NCI-H2107 treated with DMSO at 0.1 percent for 48 hours (cell line): ENCODE results near the gene NDN.
"Not testable (repeated sequence)": the region's sequence is repeated elsewhere in the genome, so short reads cannot be mapped to it uniquely, and the experiment has no call there.

ENCODE experiments used
- DNase-seq: peaks from one replicate; lab custom pipeline; 2025; ENCODE audit not compliant: unreplicated experiment; lab: John Stamatoyannopoulos, UW

Gene NDN, protein sequence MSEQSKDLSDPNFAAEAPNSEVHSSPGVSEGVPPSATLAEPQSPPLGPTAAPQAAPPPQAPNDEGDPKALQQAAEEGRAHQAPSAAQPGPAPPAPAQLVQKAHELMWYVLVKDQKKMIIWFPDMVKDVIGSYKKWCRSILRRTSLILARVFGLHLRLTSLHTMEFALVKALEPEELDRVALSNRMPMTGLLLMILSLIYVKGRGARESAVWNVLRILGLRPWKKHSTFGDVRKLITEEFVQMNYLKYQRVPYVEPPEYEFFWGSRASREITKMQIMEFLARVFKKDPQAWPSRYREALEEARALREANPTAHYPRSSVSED

DNA sequence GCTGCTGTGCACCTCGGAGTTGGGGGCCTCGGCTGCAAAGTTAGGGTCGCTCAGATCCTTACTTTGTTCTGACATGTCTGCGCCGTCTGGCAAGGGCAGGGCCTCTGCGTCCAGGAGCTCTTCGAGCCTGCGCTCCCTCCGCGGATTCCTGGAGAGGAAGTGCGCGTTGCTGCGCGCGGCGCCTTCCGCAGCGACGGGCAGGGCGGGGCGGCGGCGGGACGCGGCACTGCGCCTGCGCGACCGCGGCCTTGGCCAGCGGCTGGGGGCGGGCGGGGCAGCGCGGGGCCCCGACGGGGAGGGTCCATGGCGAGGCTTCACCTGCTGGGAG is at the start of gene NDN:
NDN (minus strand) TSS at position 163 of the 328 bp plus-strand sequence; CDS start at position 75, 88 bp downstream.
- no peak for DNase-seq

- no peak for DNase-seq
Measured at GRCh38 chr15:23736033-23736673, 49.0 kb upstream of the NDN start.

DNA sequence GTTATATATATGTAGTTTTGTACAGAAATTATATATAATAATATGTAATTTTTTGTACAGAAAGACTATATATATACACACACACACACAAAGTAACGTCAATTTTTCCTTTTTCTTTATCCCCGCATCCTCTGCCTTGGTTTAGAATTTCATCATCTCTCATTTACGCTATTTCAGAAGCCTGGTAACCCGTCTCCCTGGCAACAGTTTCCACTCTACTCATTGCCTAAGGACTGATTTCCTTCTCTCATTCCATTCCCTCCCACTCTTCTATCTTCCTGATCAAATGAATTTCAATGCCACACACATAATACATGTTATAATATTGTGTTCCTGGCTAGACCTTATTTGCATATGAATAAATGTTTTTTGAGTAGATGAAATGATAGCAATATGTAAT is 47.8 kb upstream of the NDN start:
- no peak for DNase-seq

DNA sequence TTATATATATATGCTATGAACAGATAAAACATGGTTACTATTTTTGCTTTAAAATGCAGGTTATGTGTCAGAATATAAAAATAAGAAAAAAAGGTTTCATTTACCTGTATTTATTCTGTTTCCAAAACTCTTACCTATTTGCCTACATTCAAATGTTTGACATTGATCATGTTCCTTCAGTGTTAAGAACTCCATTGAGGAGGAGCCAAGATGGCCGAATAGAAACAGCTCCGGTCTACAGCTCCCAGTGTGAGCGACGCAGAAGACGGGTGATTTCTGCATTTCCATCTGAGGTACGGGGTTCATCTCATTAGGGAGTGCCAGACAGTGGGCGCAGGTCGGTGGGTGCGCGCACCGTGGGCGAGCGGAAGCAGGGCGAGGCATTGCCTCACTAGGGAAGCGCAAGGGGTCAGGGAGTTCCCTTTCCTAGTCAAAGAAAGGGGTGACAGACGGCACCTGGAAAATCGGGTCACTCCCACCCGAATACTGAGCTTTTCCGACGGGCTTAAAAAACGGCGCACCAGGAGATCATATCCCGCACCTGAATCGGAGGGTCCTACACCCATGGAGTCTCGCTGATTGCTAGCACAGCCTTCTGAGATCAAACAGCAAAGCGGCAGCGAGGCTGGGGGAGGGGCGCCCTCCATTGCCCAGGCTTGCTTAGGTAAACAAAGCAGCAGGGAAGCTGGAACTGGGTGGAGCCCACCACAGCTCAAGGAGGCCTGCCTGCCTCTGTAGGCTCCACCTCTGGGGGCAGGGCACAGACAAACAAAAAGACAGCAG is 27.0 kb upstream of the NDN start:
- not testable (repeated sequence) for DNase-seq

- DNase-seq = no peak
Measured at GRCh38 chr15:23708332-23708731, 21.2 kb upstream of the NDN start.

DNA sequence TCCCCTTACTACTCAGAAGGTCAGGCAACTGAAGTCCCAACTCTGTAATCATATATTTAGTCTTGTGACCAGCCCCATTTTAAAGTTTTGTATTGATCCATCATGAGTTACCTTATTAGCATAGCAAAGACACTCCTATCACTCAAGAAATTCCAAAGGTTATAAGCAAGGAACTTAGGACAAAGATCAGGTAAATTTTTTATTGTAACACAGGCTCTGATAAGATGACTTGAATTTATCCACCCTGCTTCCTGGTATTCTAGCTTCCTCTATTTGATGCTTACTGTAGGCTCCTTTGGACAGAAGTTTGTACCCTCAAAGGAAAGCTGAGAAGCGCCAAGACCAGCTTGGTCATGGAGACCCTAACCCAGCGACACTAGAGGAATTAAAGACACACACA is 8.2 kb upstream of the NDN start:
- DNase-seq = no peak

DNA sequence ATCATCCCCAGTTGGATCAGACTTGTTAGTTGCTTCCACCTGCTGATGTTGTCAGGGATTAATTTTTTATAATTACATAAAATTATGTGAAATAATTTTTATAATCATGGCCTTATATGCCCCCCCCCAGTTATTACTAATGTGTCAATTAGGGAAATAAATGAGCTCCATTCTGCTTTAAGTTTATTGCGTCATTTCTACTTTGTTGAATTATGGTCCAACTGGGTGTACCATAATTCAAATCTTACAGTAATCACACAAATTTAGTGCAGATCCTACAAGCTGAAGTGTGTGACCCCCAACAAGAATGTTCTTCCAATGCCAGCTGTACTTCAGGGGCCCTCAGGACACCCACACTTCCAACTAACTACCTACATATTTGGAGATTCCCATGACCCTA is 7.5 kb upstream of the NDN start:
- no peak for DNase-seq

- DNase-seq = no peak
Measured at GRCh38 chr15:23690450-23690852, 3.3 kb upstream of the NDN start.

- DNase-seq = no peak
Measured at GRCh38 chr15:23690015-23690414, 2.9 kb upstream of the NDN start.

DNA sequence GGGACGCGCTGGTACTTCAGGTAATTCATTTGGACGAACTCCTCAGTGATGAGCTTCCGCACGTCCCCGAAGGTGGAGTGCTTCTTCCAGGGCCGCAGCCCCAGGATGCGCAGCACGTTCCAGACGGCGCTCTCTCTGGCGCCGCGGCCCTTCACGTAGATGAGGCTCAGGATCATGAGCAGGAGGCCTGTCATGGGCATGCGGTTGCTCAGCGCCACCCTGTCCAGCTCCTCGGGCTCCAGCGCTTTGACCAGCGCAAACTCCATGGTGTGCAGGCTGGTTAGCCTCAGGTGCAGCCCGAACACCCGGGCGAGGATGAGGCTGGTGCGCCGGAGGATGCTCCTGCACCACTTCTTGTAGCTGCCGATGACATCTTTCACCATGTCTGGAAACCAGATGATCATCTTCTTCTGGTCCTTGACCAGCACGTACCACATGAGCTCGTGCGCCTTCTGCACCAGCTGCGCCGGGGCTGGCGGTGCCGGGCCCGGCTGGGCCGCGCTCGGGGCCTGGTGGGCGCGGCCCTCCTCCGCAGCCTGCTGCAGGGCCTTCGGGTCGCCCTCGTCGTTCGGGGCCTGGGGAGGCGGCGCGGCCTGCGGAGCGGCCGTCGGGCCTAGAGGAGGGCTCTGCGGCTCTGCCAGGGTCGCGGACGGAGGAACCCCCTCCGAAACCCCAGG is 501 bp downstream of the NDN start:
- DNase-seq = no peak

GRCh38 chr15:23671481-23671880 is 15.6 kb downstream of the NDN start:
- no peak for DNase-seq

DNA sequence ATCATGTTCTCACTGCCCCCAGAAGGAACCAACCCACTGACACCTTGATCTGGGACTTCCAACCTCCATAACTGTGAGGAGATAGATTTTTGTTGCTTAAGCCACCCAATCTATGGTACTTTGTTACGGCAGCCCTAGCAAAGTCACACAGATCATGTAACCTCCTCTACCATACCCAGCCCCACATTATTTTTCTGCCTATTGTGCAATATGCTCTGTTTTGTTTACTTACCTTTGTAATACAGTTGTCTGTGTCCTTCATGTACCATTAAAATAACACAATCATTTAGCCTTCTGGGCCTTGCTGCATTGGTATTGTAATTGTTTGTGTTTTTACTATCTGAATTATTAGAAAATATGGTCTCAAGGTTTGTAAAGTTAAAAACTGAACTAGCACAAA is 16.1 kb downstream of the NDN start:
- no peak for DNase-seq

DNA sequence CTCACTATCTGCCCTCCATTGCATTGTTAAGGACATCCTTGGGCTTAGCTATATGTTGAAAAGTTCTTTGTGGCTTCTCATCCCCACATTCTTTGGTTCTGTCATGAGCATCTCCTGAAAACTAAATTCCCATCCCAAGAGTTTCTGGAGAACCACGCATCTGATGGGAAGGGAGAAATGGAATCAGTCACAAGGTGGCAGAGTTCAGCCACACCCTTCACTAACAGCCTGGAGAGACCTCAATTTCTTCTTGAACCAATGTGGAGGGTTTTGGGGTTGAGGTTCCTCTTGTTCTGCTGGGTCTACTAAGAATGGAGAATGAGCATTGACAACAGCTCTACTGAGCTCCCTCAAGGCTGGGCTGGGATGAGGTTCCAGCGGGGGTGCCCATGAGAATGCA is 23.9 kb downstream of the NDN start:
- DNase-seq = no peak

DNA sequence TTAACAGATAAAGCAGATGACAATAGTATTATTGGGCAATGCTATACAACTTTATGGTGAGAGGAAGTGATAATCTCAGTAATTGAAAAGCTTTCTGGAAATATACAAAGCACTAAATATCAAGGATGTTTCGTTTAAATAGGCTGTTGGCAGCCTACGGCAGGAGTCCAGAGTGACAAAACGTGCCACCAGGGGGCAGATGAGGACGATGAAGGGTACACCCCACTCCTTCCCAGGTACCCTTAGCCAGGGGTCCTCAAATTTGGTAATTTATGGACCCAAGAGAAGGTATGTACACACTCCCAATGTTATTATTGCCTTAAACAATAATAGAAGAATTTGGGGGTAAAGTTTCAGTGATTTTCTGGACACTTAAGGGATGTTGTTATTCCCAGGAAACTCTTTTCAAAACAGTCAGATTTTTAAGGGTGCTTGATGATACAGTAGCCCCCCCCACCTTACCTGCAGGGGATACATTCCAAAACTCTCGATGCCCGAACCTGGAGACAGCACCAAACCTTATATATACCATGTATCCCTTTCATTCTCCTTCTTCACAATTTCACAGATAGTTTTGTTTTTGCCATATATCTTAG is 38.1 kb downstream of the NDN start:
- DNase-seq = no peak

DNA sequence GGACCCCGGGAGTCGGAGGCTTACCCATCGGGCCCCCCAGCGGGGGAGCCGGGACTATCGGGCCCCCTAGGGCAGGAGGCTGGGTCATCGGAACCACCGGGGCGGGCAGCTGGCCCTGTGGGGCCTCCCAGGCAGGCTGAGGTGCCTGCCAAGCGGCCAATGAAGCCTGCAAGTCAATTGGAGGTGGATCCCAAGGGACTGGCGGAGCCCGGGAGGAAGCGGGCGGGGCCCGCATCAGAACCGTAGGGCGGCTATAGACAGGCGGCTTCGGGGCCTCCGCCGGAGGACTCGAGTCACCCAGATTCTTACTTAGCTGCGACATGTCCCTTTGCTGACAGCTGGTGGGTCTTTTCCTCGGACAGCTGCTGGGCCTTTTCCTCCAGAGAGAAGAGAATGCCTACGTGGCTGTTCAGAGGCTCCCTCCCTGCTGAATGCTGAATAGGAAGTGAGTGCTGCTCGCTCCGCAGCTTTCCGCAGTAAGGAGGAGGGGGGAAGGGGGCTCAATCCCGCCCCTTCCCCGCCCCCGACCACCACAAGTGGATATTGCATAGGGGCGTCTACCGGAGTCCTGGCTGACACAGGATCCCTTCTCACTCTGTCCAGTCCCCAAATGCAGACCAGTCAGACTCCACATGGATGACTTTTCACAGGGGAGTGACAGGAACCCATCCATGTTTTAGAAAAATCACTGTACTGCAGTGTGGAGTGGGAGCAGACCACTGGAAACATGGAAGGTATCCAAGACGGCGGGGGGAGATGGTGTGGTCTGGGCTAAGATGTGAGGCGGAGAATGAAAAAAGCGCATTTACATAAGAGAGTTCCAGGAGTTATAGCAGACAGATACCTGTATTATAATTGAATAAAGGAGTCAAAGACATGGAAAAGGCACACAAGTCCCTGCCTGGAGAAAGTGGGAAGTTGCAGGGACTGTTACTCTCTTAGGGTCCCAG is 39.4 kb downstream of the NDN start, which contains the start of gene MAGEL2:
MAGEL2 (minus strand) TSS at position 447 of the 950 bp plus-strand sequence; CDS start at position 322, 125 bp downstream.
- no peak for DNase-seq

DNA sequence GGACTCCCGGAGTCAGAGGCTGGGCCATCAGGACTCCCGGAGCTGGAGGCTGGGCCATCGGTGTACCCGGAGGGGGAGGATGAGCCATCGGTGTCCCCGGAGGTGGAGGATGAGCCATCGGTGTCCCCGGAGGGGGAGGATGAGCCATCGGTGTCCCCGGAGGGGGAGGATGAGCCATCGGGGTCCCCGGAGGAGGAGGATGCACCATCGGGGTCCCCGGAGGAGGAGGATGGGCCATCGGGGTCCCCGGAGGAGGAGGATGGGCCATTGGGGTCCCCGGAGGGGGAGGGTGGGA is 40.2 kb downstream of the NDN start:
- no peak for DNase-seq

DNA sequence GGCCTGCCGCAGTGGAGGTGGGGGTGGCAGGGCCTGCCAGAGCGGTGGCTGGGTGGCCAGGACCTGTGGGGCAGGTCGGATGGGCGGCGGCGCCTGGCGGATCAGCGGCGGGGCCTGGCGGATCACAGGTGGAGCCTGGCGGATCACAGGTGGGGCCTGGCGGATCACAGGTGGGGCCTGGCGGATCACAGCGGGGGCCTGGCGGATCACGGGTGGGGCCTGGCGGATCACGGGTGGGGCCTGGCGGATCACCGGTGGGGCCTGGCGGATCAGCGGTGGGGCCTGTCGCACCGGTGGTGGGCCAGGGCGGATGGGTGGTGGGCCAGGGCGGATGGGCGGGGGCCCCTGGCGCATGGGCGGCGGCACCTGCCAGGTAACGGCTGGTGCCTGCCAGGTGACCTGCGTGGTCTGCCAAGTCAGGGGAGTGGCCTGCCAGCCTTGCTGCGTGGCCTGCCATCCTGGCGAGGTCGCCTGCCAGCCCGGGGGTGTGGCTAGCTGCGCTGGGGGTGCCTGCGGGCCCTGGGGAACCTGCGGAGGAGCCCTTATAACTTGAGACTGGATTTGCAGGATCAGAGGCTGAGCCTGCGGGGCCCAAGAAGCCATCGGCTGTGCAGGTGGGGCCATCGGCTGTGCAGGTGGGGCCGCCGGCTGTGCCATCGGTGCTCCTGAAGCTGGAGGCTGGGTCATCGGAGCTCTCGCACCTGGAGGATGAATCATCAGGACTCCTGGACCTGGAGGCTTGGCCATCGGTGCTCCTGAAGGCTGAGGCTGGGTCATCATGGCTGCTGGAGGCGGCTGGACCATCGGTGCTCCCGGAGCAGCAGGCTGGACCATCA is 40.7 kb downstream of the NDN start:
- DNase-seq = no peak

DNA sequence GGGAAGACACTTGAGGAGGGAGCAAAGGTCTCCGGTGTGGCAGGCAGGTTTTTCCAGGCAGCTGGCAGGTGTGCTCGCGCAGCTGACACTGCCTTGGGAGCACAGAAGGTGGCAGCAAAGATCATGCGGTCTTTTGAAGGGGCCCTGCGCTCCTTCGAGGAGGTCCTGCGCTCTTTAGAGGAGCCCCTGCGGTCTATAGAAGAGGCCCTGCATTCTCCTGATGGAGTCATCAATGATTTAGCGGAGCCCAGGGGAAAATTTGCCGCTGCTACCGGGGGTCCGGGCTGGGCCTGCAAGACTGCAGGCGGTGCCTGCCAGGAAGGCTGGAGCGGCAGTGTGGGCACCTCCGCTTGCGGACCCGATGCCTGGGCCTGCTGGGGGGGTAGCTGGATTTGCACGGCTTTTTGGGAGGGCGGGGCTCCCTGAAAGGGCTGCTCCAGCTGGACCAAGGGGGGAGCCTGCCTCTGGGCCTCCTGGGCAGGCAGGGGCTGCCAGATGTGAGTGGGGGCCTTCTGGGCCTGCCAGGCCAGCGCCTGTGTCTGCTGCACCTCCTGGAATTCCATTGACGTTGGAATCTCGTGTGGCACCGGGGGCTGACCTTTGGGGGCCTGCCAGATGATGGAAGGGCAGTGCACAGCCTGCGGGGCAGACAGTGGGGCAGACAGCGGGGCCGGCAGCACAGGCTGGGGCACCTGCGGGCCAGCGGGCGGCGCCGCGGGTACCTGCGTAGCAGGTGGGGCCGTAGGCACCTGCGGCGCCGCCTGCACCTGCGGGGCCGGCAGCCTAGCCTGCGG is 41.5 kb downstream of the NDN start:
- DNase-seq = no peak

DNA sequence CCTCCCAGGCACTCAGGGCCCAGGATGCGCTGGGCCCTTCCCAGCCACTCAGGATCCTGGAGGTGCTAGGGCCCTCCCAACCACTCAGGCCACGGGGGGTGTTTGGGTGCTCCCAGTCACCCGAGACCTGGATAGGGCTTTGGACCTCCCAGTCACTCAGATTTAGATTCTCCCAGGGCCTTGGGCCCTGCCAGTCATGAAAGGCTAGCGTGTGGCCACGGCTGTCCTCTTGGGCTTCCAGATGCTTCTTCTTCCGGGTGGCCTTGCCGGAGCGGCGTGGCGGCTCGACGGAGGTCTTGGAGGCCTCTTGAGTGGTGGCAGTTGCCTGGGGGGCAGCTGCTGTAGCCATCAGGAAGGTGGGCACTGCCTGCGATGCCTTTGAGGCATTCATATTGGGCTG is 42.3 kb downstream of the NDN start:
- no peak for DNase-seq
